Ectodermal cell (in vitro differentiated cells): ENCODE data around the gene PSG6.
"Not testable (repeated sequence)": the region's sequence is repeated elsewhere in the genome, so short reads cannot be mapped to it uniquely, and the experiment has no call there.

ENCODE experiments used
- H3K27ac ChIP-seq: 2 replicates; pipeline ENCODE4 v1.7.0; 2013; ENCODE audit warnings: mild to moderate bottlenecking, low read depth, low read length; ENCODE audit not compliant: insufficient read depth, poor library complexity, severe bottlenecking
- H3K27me3 ChIP-seq: 2 replicates; pipeline ENCODE4 v1.7.0; 2013; ENCODE audit warnings: mild to moderate bottlenecking, low read length; ENCODE audit not compliant: insufficient read depth, control insufficient read depth, poor library complexity, severe bottlenecking
- H3K36me3 ChIP-seq: one replicate; pipeline ENCODE4 v1.7.0; 2013; ENCODE audit warnings: low read length; ENCODE audit not compliant: control insufficient read depth, insufficient read depth
- H3K4me1 ChIP-seq: one replicate; pipeline ENCODE4 v1.7.0; 2013; ENCODE audit warnings: low read length; ENCODE audit not compliant: control insufficient read depth, insufficient read depth
- H3K4me3 ChIP-seq: 2 replicates; pipeline ENCODE4 v1.7.0; 2013; ENCODE audit warnings: low read depth, low read length, control low read depth; ENCODE audit not compliant: insufficient read depth
- H3K9me3 ChIP-seq: 2 replicates; pipeline ENCODE4 v1.7.0; 2013; ENCODE audit warnings: mild to moderate bottlenecking, low read length, moderate library complexity; ENCODE audit not compliant: control insufficient read depth
- WGBS, 2 experiments: methylation state at CpG; one replicate each; pipeline ENCODE4 v1.1.7; 2013; ENCODE audit warnings: missing lambda C conversion rate in 2 of 2; 5-methylcytosine and 5-hydroxymethylcytosine counted together

PSG6 gene

GRCh38 chr19:42856866-42857543 lies 60.7 kb downstream of the PSG6 start:
- not testable (repeated sequence) for H3K4me3 ChIP-seq, H3K27ac ChIP-seq, H3K9me3 ChIP-seq, H3K4me1 ChIP-seq, H3K36me3 ChIP-seq, H3K27me3 ChIP-seq
- 82% methylated on average over 19 of the region's 19 CpGs for WGBS, 2 experiments

GRCh38 chr19:42854745-42855144 lies 62.9 kb downstream of the PSG6 start:
- WGBS, 2 experiments, result 72 to 94% methylated on average over 1 of the region's 3 CpGs
- not testable (repeated sequence) for H3K27me3 ChIP-seq, H3K4me1 ChIP-seq, H3K9me3 ChIP-seq, H3K36me3 ChIP-seq, H3K27ac ChIP-seq, H3K4me3 ChIP-seq

- not testable (repeated sequence) for H3K36me3 ChIP-seq
- 86 to 92% methylated on average over 1 of the region's 1 CpG for WGBS, 2 experiments
Measured at GRCh38 chr19:42853231-42853630, 64.5 kb downstream of the PSG6 start.

GRCh38 chr19:42852821-42853220 lies 64.9 kb downstream of the PSG6 start:
- not testable (repeated sequence) for H3K4me1 ChIP-seq, H3K27me3 ChIP-seq, H3K4me3 ChIP-seq, H3K9me3 ChIP-seq, H3K27ac ChIP-seq, H3K36me3 ChIP-seq

More at GRCh38 chr19:42853231-42853630, 64.5 kb downstream of the PSG6 start:
- not testable (repeated sequence) for H3K4me1 ChIP-seq, H3K27ac ChIP-seq, H3K4me3 ChIP-seq, H3K9me3 ChIP-seq, H3K27me3 ChIP-seq
